ENCODE measurements around the gene YTHDC1. TPM values are rescaled to one million over a fixed set of nuclear protein-coding genes. Genes with fewer than 3 reads are reported as not detected.

The YTHDC1 gene
- total and polyA plus RNA-seq, 2 of the 8 experiments (the other 6 are each of a cell fraction or from before 2014, with no cell fraction given): 25.7 to 89.5 TPM

DNA sequence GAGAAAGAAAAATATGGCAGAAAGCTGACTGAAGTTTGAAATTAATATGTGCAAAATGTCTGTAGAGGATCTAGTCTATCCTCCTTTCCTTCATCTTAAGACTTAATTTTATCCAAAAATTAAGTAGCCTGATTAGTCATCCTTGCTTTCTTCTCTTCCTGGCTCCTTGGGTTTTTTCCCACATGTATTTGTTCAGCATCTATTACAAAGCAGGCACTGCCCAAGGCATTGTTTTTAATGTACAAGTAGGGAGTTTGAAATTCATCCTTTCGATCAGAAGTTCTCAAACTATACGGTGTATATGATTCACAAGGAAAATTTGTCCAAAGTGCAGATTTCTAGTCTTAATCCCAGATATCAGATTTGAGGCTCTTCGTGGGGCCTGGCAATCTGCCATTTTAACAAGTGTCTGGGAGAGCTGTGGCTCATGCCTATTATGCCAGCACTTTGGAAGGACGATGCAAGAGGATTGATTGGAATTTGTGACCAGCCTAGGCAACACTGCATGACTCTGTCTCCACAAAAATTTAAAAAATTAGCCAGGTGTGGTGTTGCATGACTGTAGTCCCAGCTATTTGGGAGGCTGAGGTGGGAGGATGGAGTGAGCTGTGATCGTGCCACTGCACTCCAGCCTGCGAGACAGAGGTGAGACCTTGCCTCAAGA lies 19.4 kb upstream of the YTHDC1 start (continued):
- TF ChIP-seq CHD7 (IDR thresholded peaks at IDR 0.05; ENCODE audit: insufficient replicate concordance, low read length) (no peak), CTBP2 (IDR thresholded peaks at IDR 0.05; ENCODE audit: borderline replicate concordance, insufficient read depth, insufficient read length, low read length) (no peak), CBX8 (IDR thresholded peaks at IDR 0.05; ENCODE audit: borderline replicate concordance, low read depth, low read length) (no peak), SRF (IDR thresholded peaks at IDR 0.05; ENCODE audit: low read depth, low read length) (no peak), ZNF274 (IDR thresholded peaks at IDR 0.05; ENCODE audit: borderline replicate concordance, extremely low read depth, low read length) (no peak)
- TF ChIP-seq, protein P1, sequence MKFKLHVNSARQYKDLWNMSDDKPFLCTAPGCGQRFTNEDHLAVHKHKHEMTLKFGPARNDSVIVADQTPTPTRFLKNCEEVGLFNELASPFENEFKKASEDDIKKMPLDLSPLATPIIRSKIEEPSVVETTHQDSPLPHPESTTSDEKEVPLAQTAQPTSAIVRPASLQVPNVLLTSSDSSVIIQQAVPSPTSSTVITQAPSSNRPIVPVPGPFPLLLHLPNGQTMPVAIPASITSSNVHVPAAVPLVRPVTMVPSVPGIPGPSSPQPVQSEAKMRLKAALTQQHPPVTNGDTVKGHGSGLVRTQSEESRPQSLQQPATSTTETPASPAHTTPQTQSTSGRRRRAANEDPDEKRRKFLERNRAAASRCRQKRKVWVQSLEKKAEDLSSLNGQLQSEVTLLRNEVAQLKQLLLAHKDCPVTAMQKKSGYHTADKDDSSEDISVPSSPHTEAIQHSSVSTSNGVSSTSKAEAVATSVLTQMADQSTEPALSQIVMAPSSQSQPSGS (IDR thresholded peaks at IDR 0.05; ENCODE audit: low read length): no peak
- TF ChIP-seq, protein P2, sequence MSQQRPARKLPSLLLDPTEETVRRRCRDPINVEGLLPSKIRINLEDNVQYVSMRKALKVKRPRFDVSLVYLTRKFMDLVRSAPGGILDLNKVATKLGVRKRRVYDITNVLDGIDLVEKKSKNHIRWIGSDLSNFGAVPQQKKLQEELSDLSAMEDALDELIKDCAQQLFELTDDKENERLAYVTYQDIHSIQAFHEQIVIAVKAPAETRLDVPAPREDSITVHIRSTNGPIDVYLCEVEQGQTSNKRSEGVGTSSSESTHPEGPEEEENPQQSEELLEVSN (IDR thresholded peaks at IDR 0.05): no peak

Measured in H1 (cell line).